Stomach (tissue), 9 donors: ENCODE measurements around the gene ASL. TPM values are rescaled to one million over a fixed set of nuclear protein-coding genes. Genes with fewer than 3 reads are reported as not detected.
"Not testable (repeated sequence)": the region's sequence is repeated elsewhere in the genome, so short reads cannot be mapped to it uniquely, and the experiment has no call there.

Experiments
- DNase-seq, 2 donors: peaks; one replicate each; pipeline versions ENCODE4 v3.0.0 to v3.0.0-alpha.2; 2013 to 2019
- H3K27ac ChIP-seq, 5 donors: fragments of 200-600 bp in 4 of 5; sonication (generic) in 4 of 5; one replicate each; pipeline ENCODE4 v1.5.1; 2013 to 2019; ENCODE audit warnings: mild to moderate bottlenecking in 1 of 5, moderate library complexity in 1 of 5
- H3K27me3 ChIP-seq, 3 donors: fragments of 200-600 bp; sonication (generic); one replicate each; pipeline ENCODE4 v1.5.1; 2017 to 2019; ENCODE audit warnings: mixed run types in 1 of 3
- H3K36me3 ChIP-seq, 4 donors: fragments of 200-600 bp; sonication (generic); 1 replicate in 3 of 4; 2 replicates in 1 of 4; pipeline ENCODE4 v1.5.1; 2016 to 2019
- H3K4me1 ChIP-seq, 4 donors: fragments of 200-600 bp; sonication (generic); one replicate each; pipeline ENCODE4 v1.5.1; 2016 to 2019
- H3K4me3 ChIP-seq, 4 donors: fragments of 200-600 bp; sonication (generic) in 3 of 4; one replicate each; pipeline ENCODE4 v1.5.1; 2016 to 2019; ENCODE audit warnings: mild to moderate bottlenecking in 1 of 4
- H3K9me3 ChIP-seq, 4 donors: fragments of 200-600 bp; sonication (generic); one replicate each; pipeline ENCODE4 v1.5.1; 2016 to 2019
- CTCF ChIP-seq, 7 experiments: fragments of 450-650 bp in 4 of 7; fragments of 200-600 bp in 3 of 7; sonication (generic) in 3 of 7; IDR thresholded peaks; one replicate each; pipeline ENCODE4 v1.5.1; 2016 to 2019; ENCODE audit warnings: antibody characterized with exemption in 7 of 7, control low read depth in 2 of 7, mild to moderate bottlenecking in 1 of 7
- EP300 ChIP-seq: sonication (generic); formaldehyde crosslinking; IDR thresholded peaks from one replicate; pipeline ENCODE4 v1.6.1; 2017; ENCODE audit warnings: antibody characterized with exemption
- POLR2A ChIP-seq, 4 donors: fragments of 450-650 bp; IDR thresholded peaks; one replicate each; pipeline ENCODE4 v1.6.1; 2016; ENCODE audit warnings: antibody characterized with exemption in 4 of 4, control low read depth in 2 of 4, mild to moderate bottlenecking in 1 of 4, moderate library complexity in 1 of 4
- POLR2AphosphoS5 ChIP-seq, 3 donors: sonication (generic); formaldehyde crosslinking; IDR thresholded peaks; one replicate each; pipeline ENCODE4 v1.6.1; 2016; ENCODE audit warnings: antibody characterized with exemption in 3 of 3
- WGBS, 5 donors: extraction: QIAGEN DNeasy Blood & Tissue Kit in 3 of 5; methylation state at CpG; one replicate each; pipeline versions ENCODE4 v1.1.5 to v1.1.7; 2013 to 2018; 5-methylcytosine and 5-hydroxymethylcytosine counted together
- intact Hi-C: fragments of 100-400 bp; cut with DNase I; formaldehyde crosslinking; loops from one replicate; pipeline ENCODE4 v1.15.1; 2023; ENCODE audit warnings: low total_unique reads
- polyA plus RNA-seq, 3 donors: library from polyadenylated mRNA; stranded (reverse); fragments of 200-250 nt; gene quantifications; one replicate each; pipeline ENCODE4 v1.2.3, GENCODE V29; 2013
- total RNA-seq, 5 donors: library from RNA; depleted of rRNA; stranded (reverse); fragments of >200 nt; gene quantifications; one replicate each; pipeline versions ENCODE4 v1.1.0 to v1.2.3, GENCODE V29; 2014 to 2016
- donor health status: healthy with polysubstance abuse.
- donor health status: Bipolar disorder and iron deficiency.
- donor health status: healthy.

ASL gene
- total and polyA plus RNA-seq, 8 donors: 42.8 to 369 (median 75.7) TPM

DNA sequence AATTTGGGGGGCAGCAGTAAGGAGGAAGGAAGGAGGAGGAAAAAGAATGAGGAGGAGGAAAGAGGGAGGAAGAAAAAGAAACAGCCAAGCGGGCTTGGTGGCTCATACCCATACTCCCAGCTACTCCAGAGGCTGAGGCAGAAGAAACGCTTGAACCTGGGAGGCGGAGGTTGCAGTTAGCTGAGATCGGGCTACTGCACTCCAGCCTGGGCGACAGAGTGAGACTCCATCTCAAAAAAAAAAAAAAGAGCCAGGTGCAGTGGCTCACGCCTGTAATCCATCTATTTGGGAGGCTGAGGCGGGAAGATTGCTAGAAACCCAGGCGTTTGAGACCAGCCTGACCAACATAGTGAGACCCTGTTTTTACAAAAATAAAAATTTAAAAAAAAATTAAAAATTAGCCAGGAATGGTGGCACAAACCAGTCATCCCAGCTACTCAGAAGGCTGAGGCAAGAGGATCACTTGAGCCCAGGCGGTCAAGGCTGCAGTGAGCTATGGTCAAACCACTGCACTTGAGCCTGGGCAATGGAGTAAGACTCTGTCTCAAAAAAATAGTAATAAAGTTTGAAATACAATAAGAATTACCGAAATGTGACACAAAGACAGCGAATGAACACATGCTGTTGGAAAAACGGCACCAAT, 24.9 kb downstream of the ASL start:
- DNase-seq: no peak
- H3K27ac ChIP-seq: peak overlapping the region; percentile 87 to 97 (median 90)
- H3K4me1 ChIP-seq: peaks cover 5 to 17% (median 11%) of the 10 kb centered on the region in 4 donors
- H3K27me3 ChIP-seq: no peaks in the 10 kb centered on the region
- TF ChIP-seq POLR2A (IDR thresholded peaks at IDR 0.05): no peak
- TF ChIP-seq POLR2AphosphoS5 (IDR thresholded peaks at IDR 0.05): no peak
- no peak for TF ChIP-seq CTCF (IDR thresholded peaks at IDR 0.05)
- TF ChIP-seq EP300: no peak
- H3K9me3 ChIP-seq: no peaks in the 10 kb centered on the region
- H3K4me3 ChIP-seq: peak overlapping the region; percentile 29 to 47 (median 38)
- intact Hi-C loops: no loop called here
- WGBS, 5 donors: 46 to 57% (median 51%) methylated on average over 12 of the region's 12 CpGs
- H3K36me3 ChIP-seq: no peaks in the 10 kb centered on the region

- 88 to 99% (median 96%) methylated on average over 6 of the region's 6 CpGs for WGBS, 5 donors
Observed at GRCh38 chr7:66102168-66102567, 26.5 kb downstream of the ASL start.

DNA sequence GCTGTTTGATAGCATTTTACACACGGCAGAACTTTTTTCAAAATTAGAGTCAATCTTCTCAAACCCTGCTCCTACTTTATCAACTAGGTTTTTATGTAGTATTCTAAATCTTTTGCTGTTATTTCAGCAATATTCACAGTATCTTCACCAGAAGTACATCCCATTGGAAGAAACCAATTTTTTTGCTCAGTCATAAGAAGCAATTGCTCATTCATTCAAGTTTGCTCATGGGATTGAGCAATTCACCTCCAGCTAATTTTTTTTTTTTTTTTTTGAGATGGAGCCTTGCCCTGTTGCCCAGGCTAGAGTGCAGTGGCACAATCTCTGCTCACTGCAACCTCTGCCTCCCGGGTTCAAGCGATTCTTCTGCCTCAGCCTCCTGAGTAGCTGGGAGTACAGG, 28.4 kb downstream of the ASL start:
- H3K27ac ChIP-seq, H3K36me3 ChIP-seq, H3K4me3 ChIP-seq, H3K27me3 ChIP-seq, intact Hi-C loops, DNase-seq, H3K9me3 ChIP-seq: not testable (repeated sequence)
- H3K4me1 ChIP-seq: peaks cover 5 to 17% (median 11%) of the 10 kb centered on the region in 4 donors
- WGBS, 5 donors: 93 to 100% (median 97%) methylated on average over 3 of the region's 3 CpGs

More at GRCh38 chr7:66102168-66102567, 26.5 kb downstream of the ASL start:
- H3K27ac ChIP-seq, H3K4me3 ChIP-seq, H3K27me3 ChIP-seq, intact Hi-C loops, H3K36me3 ChIP-seq, DNase-seq, H3K9me3 ChIP-seq: not testable (repeated sequence)
- H3K4me1 ChIP-seq: peaks cover 5 to 17% (median 11%) of the 10 kb centered on the region in 4 donors

DNA sequence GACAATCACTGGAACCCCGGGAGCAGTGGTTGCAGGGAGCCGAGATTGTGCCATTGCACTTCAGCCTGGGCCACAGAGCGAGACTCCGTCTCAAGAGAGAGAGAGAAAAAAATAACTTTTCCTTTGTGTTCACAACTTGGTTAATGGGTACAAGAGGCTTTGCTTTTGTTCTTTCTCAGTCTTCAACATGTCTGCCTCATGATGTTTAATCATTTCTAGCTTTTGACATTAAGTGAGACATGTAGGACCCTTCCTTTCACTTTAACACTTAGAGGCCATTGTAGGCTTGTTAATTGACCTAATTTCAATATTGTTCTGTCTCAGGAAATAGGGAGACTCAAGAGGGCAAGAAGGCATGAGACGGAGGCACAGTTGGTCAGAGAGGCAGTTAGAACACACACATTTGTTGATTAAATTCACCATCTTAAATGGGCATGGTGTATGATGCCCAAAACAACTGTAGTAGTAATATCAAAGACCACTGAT, 29.7 kb downstream of the ASL start:
- WGBS, 5 donors: 93 to 98% (median 94%) methylated on average over 5 of the region's 5 CpGs
- H3K4me3 ChIP-seq: no peak overlapping the region

DNA sequence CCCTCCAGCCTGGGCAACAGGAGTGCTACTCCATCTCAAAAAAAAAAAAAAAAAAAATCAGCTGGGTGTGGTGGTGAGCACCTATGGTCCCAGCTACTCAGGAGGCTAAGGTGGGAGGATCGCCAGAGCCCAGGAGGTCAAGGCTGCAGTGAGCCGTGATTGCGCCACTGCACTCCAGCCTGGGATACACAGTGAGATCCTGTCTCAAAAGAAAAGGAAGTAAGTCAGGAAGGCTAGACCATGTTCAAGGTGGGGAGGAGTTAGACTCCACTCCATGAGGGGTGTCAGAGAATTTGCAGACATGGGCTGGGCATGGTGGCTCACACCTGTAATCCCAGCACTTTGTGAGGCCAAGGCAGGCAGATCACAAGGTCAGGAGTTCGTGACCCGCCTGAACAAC, 32.8 kb downstream of the ASL start:
- H3K4me1 ChIP-seq, H3K36me3 ChIP-seq, DNase-seq, H3K9me3 ChIP-seq, H3K4me3 ChIP-seq, H3K27me3 ChIP-seq, H3K27ac ChIP-seq, intact Hi-C loops: not testable (repeated sequence)
- 75 to 94% (median 84%) methylated on average over 5 of the region's 5 CpGs for WGBS, 5 donors

More for the DNA sequence above, 29.7 kb downstream of the ASL start:
- no peaks in the 10 kb centered on the region for H3K27me3 ChIP-seq
- DNase-seq: no peak
- H3K36me3 ChIP-seq: no peaks in the 10 kb centered on the region
- intact Hi-C loops: no loop called here
- TF ChIP-seq CTCF (IDR thresholded peaks at IDR 0.05) (no peak), EP300 (no peak), POLR2AphosphoS5 (IDR thresholded peaks at IDR 0.05) (no peak), POLR2A (IDR thresholded peaks at IDR 0.05) (no peak)
- no peak overlapping the region for H3K27ac ChIP-seq
- H3K9me3 ChIP-seq: no peaks in the 10 kb centered on the region
- peaks cover 0 to 7% (median 3%) of the 10 kb centered on the region in 4 donors for H3K4me1 ChIP-seq

DNA sequence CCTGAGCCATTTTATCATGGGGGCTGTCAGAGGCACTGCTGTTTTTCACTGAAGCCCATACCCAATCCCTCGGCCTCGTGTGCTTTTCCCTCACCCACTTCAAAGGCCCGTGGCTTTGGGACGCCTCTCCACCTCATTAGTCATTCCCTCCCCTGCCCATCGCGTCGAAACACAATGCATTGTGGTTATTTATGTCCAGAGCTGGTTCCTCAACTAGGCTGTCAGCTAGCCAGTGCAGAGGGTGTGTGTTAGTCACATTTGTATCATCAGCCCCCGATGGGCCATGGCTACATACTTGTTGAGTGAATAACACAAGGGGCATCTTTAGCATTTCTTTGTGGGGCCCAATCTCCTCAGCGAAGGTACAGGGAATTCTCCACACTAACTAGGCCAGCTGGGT, 35.2 kb downstream of the ASL start:
- H3K4me3 ChIP-seq: no peak overlapping the region
- DNase-seq: no peak
- intact Hi-C loops: no loop called here
- WGBS, 5 donors: 60 to 73% (median 67%) methylated on average over 9 of the region's 9 CpGs
- no peak for TF ChIP-seq CTCF (IDR thresholded peaks at IDR 0.05)
- TF ChIP-seq POLR2A (IDR thresholded peaks at IDR 0.05): no peak
- TF ChIP-seq EP300: no peak
- TF ChIP-seq POLR2AphosphoS5 (IDR thresholded peaks at IDR 0.05): no peak
- H3K4me1 ChIP-seq: peaks cover 6 to 15% (median 13%) of the 10 kb centered on the region in 4 donors
- peaks cover 0 to 2% (median 0%) of the 10 kb centered on the region in 4 donors for H3K36me3 ChIP-seq
- H3K27me3 ChIP-seq: no peaks in the 10 kb centered on the region
- H3K9me3 ChIP-seq: no peaks in the 10 kb centered on the region
- no peak overlapping the region for H3K27ac ChIP-seq
